ENCODE data around the gene INTS3. TPM values are rescaled to one million over a fixed set of nuclear protein-coding genes. Genes with fewer than 3 reads are reported as not detected.

Gene INTS3
- total and polyA plus RNA-seq, 10 of the 15 experiments (the other 5 are each of a cell fraction or from before 2014, with no cell fraction given): 12.6 to 87.4 (median 30.8) TPM

DNA sequence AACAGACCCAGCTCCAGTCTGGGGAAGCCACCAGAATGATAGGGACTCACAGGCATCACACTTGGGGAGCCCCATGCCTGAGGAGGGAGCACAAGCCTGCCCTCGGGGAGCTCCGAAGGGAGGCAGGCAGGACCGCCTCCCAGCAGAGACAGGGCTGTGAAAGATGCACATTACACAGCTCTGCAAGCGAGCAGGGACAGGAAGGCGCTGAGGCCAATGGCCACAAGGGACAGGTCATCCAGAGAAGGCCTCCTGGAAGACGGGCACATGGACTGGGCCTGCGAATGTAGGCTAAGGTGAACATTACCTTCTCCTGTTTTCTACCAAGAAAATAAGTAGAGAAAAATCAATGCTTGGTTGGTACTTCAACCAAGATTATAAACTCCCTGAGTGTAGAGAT, 45.1 kb upstream of the INTS3 start:
- no peak for FAIRE-seq
- SMC1A ChIA-PET (ENCODE audit: uncharacterized antibody, unreplicated experiment): no interaction called here

More for the DNA sequence above, 45.1 kb upstream of the INTS3 start:
- peaks cover 14 to 25% of the 10 kb centered on the region in 2 experiments for H3K27me3 ChIP-seq (replicated peaks in 1 of 2; ENCODE audit: control insufficient read depth in 2 of 2, insufficient read depth in 2 of 2, low read length in 1 of 2)
- H3K27ac ChIP-seq (ENCODE audit: control insufficient read depth, insufficient read depth): no peak overlapping the region
- H3K4me2 ChIP-seq (ENCODE audit: control insufficient read depth, insufficient read depth): no peak overlapping the region
- H3K79me2 ChIP-seq (ENCODE audit: control insufficient read depth, insufficient read depth, low read length): no peaks in the 10 kb centered on the region
- POLR2A ChIA-PET: no interaction called here
- no peaks in the 10 kb centered on the region; the same call in 1 of the 2 replicates for H4K20me1 ChIP-seq (ENCODE audit: control insufficient read depth, insufficient read depth)
- H3K9me3 ChIP-seq (replicated peaks; ENCODE audit: control insufficient read depth, insufficient read depth, low read length): no peaks in the 10 kb centered on the region; the same call in 2 of the 3 replicates
- H3K4me1 ChIP-seq (ENCODE audit: control insufficient read depth, insufficient read depth, low read length): peaks cover 16% of the 10 kb centered on the region
- TF ChIP-seq, protein P1, sequence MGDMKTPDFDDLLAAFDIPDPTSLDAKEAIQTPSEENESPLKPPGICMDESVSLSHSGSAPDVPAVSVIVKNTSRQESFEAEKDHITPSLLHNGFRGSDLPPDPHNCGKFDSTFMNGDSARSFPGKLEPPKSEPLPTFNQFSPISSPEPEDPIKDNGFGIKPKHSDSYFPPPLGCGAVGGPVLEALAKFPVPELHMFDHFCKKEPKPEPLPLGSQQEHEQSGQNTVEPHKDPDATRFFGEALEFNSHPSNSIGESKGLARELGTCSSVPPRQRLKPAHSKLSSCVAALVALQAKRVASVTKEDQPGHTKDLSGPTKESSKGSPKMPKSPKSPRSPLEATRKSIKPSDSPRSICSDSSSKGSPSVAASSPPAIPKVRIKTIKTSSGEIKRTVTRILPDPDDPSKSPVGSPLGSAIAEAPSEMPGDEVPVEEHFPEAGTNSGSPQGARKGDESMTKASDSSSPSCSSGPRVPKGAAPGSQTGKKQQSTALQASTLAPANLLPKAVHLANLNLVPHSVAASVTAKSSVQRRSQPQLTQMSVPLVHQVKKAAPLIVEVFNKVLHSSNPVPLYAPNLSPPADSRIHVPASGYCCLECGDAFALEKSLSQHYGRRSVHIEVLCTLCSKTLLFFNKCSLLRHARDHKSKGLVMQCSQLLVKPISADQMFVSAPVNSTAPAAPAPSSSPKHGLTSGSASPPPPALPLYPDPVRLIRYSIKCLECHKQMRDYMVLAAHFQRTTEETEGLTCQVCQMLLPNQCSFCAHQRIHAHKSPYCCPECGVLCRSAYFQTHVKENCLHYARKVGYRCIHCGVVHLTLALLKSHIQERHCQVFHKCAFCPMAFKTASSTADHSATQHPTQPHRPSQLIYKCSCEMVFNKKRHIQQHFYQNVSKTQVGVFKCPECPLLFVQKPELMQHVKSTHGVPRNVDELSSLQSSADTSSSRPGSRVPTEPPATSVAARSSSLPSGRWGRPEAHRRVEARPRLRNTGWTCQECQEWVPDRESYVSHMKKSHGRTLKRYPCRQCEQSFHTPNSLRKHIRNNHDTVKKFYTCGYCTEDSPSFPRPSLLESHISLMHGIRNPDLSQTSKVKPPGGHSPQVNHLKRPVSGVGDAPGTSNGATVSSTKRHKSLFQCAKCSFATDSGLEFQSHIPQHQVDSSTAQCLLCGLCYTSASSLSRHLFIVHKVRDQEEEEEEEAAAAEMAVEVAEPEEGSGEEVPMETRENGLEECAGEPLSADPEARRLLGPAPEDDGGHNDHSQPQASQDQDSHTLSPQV (IDR thresholded peaks at IDR 0.05): no peak
- TF ChIP-seq NFIC (IDR thresholded peaks at IDR 0.05; ENCODE audit: low read depth, low read length): no peak
- intact Hi-C loops (cut with micrococcal nuclease; ENCODE audit: unreplicated experiment) (no loop called here), in situ Hi-C loops (cut with MboI) (no loop called here)
- no peak overlapping the region for H2AFZ ChIP-seq (ENCODE audit: control insufficient read depth, low read depth, low read length)
- H3K36me3 ChIP-seq (ENCODE audit: control insufficient read depth in 2 of 2, insufficient read depth in 2 of 2, low read length in 1 of 2): no peaks in the 10 kb centered on the region
- ATAC-seq (no peak), DNase-seq (ENCODE audit: low read depth, low spot score) (no peak)
- no peak overlapping the region for H3K9ac ChIP-seq (ENCODE audit: control insufficient read depth, insufficient read depth, low read length)
- RAD21 ChIA-PET (ENCODE audit: unreplicated experiment): no interaction called here
- no peak overlapping the region for H3K4me3 ChIP-seq
- WGBS (ENCODE audit: insufficient coverage, insufficient replicate concordance, low lambda C conversion rate, missing lambda C conversion rate): 65% methylated on average over 7 of the region's 7 CpGs
- no TSS peak for BruUV-seq (replicated peaks)
- CTCF ChIA-PET: no interaction called here

Measured in GM12878 (cell line).